DOHH2 (cell line): Measurements from ENCODE around the gene ABTB1.

Experiments used
- H3F3A ChIP-seq: fragments of 200-600 bp; sonication (generic), shearing (Covaris generic); 2 replicates; pipeline ENCODE4 v1.6.0; 2016; ENCODE audit warnings: antibody characterized with exemption, mild to moderate bottlenecking; ENCODE audit not compliant: control insufficient read depth, insufficient read depth
- H3K27ac ChIP-seq: fragments of 200-600 bp; sonication (generic); 2 replicates; pipeline ENCODE4 v1.5.1; 2014; ENCODE audit warnings: low read depth, mild to moderate bottlenecking, low read length, moderate library complexity
- H3K27me3 ChIP-seq: fragments of 200-600 bp; sonication (generic); 2 replicates; pipeline ENCODE4 v1.6.1; 2014; ENCODE audit warnings: mild to moderate bottlenecking, low read length, mixed read lengths; ENCODE audit not compliant: control insufficient read depth
- H3K36me3 ChIP-seq: fragments of 200-600 bp; sonication (generic); 2 replicates; pipeline ENCODE4 v1.6.1; 2014; ENCODE audit warnings: mild to moderate bottlenecking, low read length, moderate library complexity, mixed read lengths; ENCODE audit not compliant: control insufficient read depth
- H3K4me1 ChIP-seq: fragments of 200-600 bp; sonication (generic); 2 replicates; pipeline ENCODE4 v1.6.1; 2014; ENCODE audit warnings: mild to moderate bottlenecking, low read length, mixed read lengths; ENCODE audit not compliant: control insufficient read depth
- H3K4me2 ChIP-seq: fragments of 200-600 bp; sonication (generic); 2 replicates; pipeline ENCODE4 v1.6.0; 2014; ENCODE audit warnings: mild to moderate bottlenecking, low read length, moderate library complexity
- H3K4me3 ChIP-seq: fragments of 200-600 bp; sonication (generic); 2 replicates; pipeline ENCODE4 v1.5.1; 2014; ENCODE audit warnings: mild to moderate bottlenecking, low read length, mixed read lengths
- H3K79me2 ChIP-seq: fragments of 200-600 bp; sonication (generic); 2 replicates; pipeline ENCODE4 v1.6.1; 2014; ENCODE audit warnings: mild to moderate bottlenecking, low read length, mixed read lengths; ENCODE audit not compliant: control insufficient read depth
- H3K9me2 ChIP-seq: fragments of 200-600 bp; sonication (generic); replicated peaks from 2 replicates; pipeline ENCODE4 v1.6.1; 2014; ENCODE audit warnings: mild to moderate bottlenecking, low read length, mixed read lengths; ENCODE audit not compliant: control insufficient read depth
- H3K9me3 ChIP-seq: fragments of 200-600 bp; sonication (generic); 2 replicates; pipeline ENCODE4 v1.6.1; 2014; ENCODE audit warnings: antibody characterized with exemption, low read length, mixed read lengths; ENCODE audit not compliant: control insufficient read depth, insufficient read depth
- H4K20me1 ChIP-seq: fragments of 200-600 bp; sonication (generic); 2 replicates; pipeline ENCODE4 v1.6.0; 2014; ENCODE audit warnings: low read depth, mild to moderate bottlenecking, antibody characterized with exemption, low read length, moderate library complexity; ENCODE audit not compliant: control insufficient read depth, insufficient read depth
- CTCF ChIP-seq: fragments of 200-600 bp; sonication (generic); IDR thresholded peaks from one replicate; pipeline ENCODE4 v1.5.1; 2014; ENCODE audit warnings: antibody characterized with exemption, mild to moderate bottlenecking, low read depth, low read length; ENCODE audit not compliant: poor library complexity, severe bottlenecking
- EZH2phosphoT487 ChIP-seq: fragments of 200-600 bp; sonication (generic); IDR thresholded peaks from 2 replicates; pipeline ENCODE4 v1.6.1; 2017; ENCODE audit warnings: borderline replicate concordance, mild to moderate bottlenecking, antibody characterized with exemption, low read length, moderate library complexity, mixed read lengths

The ABTB1 gene

GRCh38 chr3:127714866-127715265 lies 42.1 kb downstream of the ABTB1 start:
- H3K4me1 ChIP-seq = no peaks in the 10 kb centered on the region
- H3K4me3 ChIP-seq = no peak overlapping the region
- H3K36me3 ChIP-seq = no peaks in the 10 kb centered on the region
- no peak for TF ChIP-seq EZH2phosphoT487
- no peak for TF ChIP-seq CTCF
- no peak overlapping the region for H3K4me2 ChIP-seq
- no peaks in the 10 kb centered on the region; the same call in 1 of the 2 replicates for H3K27me3 ChIP-seq
- no peaks in the 10 kb centered on the region for H3F3A ChIP-seq
- no peak overlapping the region for H3K27ac ChIP-seq
- H3K79me2 ChIP-seq = no peaks in the 10 kb centered on the region
- no peaks in the 10 kb centered on the region for H3K9me3 ChIP-seq
- no peaks in the 10 kb centered on the region for H3K9me2 ChIP-seq
- H4K20me1 ChIP-seq = no peaks in the 10 kb centered on the region

- H3K27me3 ChIP-seq = no peaks in the 10 kb centered on the region; the same call in 1 of the 2 replicates
- no peaks in the 10 kb centered on the region for H3K79me2 ChIP-seq
Observed at GRCh38 chr3:127715532-127715931, 42.8 kb downstream of the ABTB1 start.

GRCh38 chr3:127716384-127716783 lies 43.6 kb downstream of the ABTB1 start:
- H3F3A ChIP-seq = no peaks in the 10 kb centered on the region
- no peaks in the 10 kb centered on the region for H3K9me3 ChIP-seq
- no peak overlapping the region for H3K27ac ChIP-seq
- H3K79me2 ChIP-seq = no peaks in the 10 kb centered on the region
- no peaks in the 10 kb centered on the region for H3K36me3 ChIP-seq
- no peaks in the 10 kb centered on the region; the same call in 1 of the 2 replicates for H3K27me3 ChIP-seq
- no peak overlapping the region for H3K4me2 ChIP-seq
- H3K4me3 ChIP-seq = no peak overlapping the region
- no peaks in the 10 kb centered on the region for H3K9me2 ChIP-seq
- TF ChIP-seq CTCF (no peak), EZH2phosphoT487 (no peak)
- H4K20me1 ChIP-seq = no peaks in the 10 kb centered on the region
- H3K4me1 ChIP-seq = no peaks in the 10 kb centered on the region

More at GRCh38 chr3:127715532-127715931, 42.8 kb downstream of the ABTB1 start:
- Histone ChIP-seq H3K9me2 (no peaks in the 10 kb centered on the region), H3K4me2 (no peak overlapping the region), H3K4me3 (no peak overlapping the region), H3K27ac (no peak overlapping the region), H3K4me1 (no peaks in the 10 kb centered on the region), H3K36me3 (no peaks in the 10 kb centered on the region), H3K9me3 (no peaks in the 10 kb centered on the region), H3F3A (no peaks in the 10 kb centered on the region), H4K20me1 (no peaks in the 10 kb centered on the region)
- TF ChIP-seq CTCF = no peak
